Heart right ventricle (tissue), 16 donors: Measurements from ENCODE around the gene PAPSS2. TPM values are rescaled to one million over a fixed set of nuclear protein-coding genes. Genes with fewer than 3 reads are reported as not detected.

Experiments used
- ATAC-seq, 8 donors: fragments of 200-7000 bp; cut with Tn5 transposase; one replicate each; pipeline ENCODE4 v1.9.1; 2020; ENCODE audit warnings: mild to moderate bottlenecking in 8 of 8, moderate library complexity in 8 of 8, moderate number of reproducible peaks in 1 of 8
- DNase-seq, 2 donors: peaks; one replicate each; pipeline ENCODE4 v3.0.0-alpha.2; 2020
- H3K27ac ChIP-seq, 10 donors: fragments of 200-600 bp; sonication (generic) in 2 of 10; one replicate each; pipeline versions ENCODE4 v1.5.0 to v1.8.0; 2020 to 2022; ENCODE audit warnings: mild to moderate bottlenecking in 3 of 10
- H3K27me3 ChIP-seq, 7 donors: fragments of 200-600 bp; one replicate each; pipeline ENCODE4 v1.8.0; 2021 to 2022; ENCODE audit warnings: mild to moderate bottlenecking in 2 of 7
- H3K36me3 ChIP-seq, 9 donors: fragments of 200-600 bp; sonication (generic) in 1 of 9; one replicate each; pipeline versions ENCODE4 v1.5.0 to v1.8.0; 2020 to 2022; ENCODE audit warnings: mild to moderate bottlenecking in 2 of 9
- H3K4me1 ChIP-seq, 9 donors: fragments of 200-600 bp; sonication (generic) in 1 of 9; one replicate each; pipeline versions ENCODE4 v1.5.0 to v1.8.0; 2020 to 2022; ENCODE audit warnings: mild to moderate bottlenecking in 4 of 9
- H3K4me3 ChIP-seq, 10 donors: fragments of 200-600 bp; sonication (generic) in 2 of 10; one replicate each; pipeline versions ENCODE4 v1.5.0 to v1.8.0; 2020 to 2022; ENCODE audit warnings: mild to moderate bottlenecking in 7 of 10, moderate library complexity in 2 of 10
- H3K9me3 ChIP-seq, 11 donors: fragments of 200-600 bp in 10 of 11; sonication (generic) in 2 of 11; one replicate each; pipeline versions ENCODE4 v1.5.0 to v1.8.0; 2013 to 2022; ENCODE audit warnings: mild to moderate bottlenecking in 2 of 11, control low read depth in 1 of 11, moderate library complexity in 1 of 11
- CTCF ChIP-seq, 9 donors: fragments of 200-600 bp; sonication (generic) in 2 of 9; IDR thresholded peaks; one replicate each; pipeline versions ENCODE4 v1.5.0 to v1.8.0; 2021 to 2022; ENCODE audit warnings: antibody characterized with exemption in 9 of 9, mild to moderate bottlenecking in 5 of 9, moderate library complexity in 1 of 9
- WGBS, 2 donors: extraction: QIAGEN DNeasy Blood & Tissue Kit; methylation state at CpG; one replicate each; pipeline ENCODE4 v1.1.7; 2013; ENCODE audit warnings: inconsistent platforms in 1 of 2; 5-methylcytosine and 5-hydroxymethylcytosine counted together
- intact Hi-C, 10 donors: fragments of 100-400 bp; cut with DNase I; formaldehyde crosslinking; loops; one replicate each; pipeline versions ENCODE4 v1.11.1 to v1.14.2; 2022
- polyA plus RNA-seq, 2 donors: library from polyadenylated mRNA; stranded (reverse); fragments of 200-250 nt; gene quantifications; one replicate each; pipeline ENCODE4 v1.2.3, GENCODE V29; 2013
- total RNA-seq, 10 donors: library from RNA; stranded (reverse); fragmentation: NEBNext Ultra II Directional in 3 of 10; extraction: Animal tissue kit (Norgen Biotek cat#: 25700) in 3 of 10; gene quantifications; one replicate each; pipeline versions ENCODE4 v1.2.1 to v1.2.4, GENCODE V29; 2021 to 2023
- donor health status: Arrhythmogenic right ventricular cardiomyopathy.
- donor health status: ischemic (EF 13 %, LVEDD 7.1; RV severe dilation, severe dysfunction).
- donor health status: healthy with polysubstance abuse.
- donor health status: DM: no; HTN: yes; CAD: no.
- donor health status: DM: no; HTN: no; CAD: no.
- donor health status: ischemic (EF 25% LVEDD 6.9; RV normal size, moderate dysfunction).
- donor health status: ischemic (EF 25% LVEDD 5.7; RV mildly dilated, moderate dysfunction).
- donor health status: healthy.
- donor health status: DM: yes; HTN: yes; CAD: no.
- donor health status: Ischemic cardiomyopathy.
- donor health status: ischemic (EF 35%, LVEDD 5.7; RV mildly dilated, moderate dysfunction).
- donor health status: nonischemic (EF 11% LVEDD 7.7; RV severe dilation, severe dysfunction).
- donor health status: DM: yes; HTN: yes; CAD: no.
- donor health status: PGD.
- donor health status: ischemic (EF 29% LVEDD 5.4; RV normal size, mild dysfunction).
- donor health status: nonischemic (EF 23%, LVEDD 6.1; RV moderate dilation, normal function).

The PAPSS2 gene
- total and polyA plus RNA-seq, 12 donors, result 3.3 to 10.9 (median 6.2) TPM

GRCh38 chr10:87660484-87661133 lies 931 bp downstream of the PAPSS2 start:
- Histone ChIP-seq H3K4me1 (peaks cover 0 to 36% (median 18%) of the 10 kb centered on the region in 9 donors), H3K9me3 (peaks cover 0 to 3% (median 0%) of the 10 kb centered on the region in 11 donors), H3K27me3 (peaks cover 0 to 9% (median 0%) of the 10 kb centered on the region in 7 donors), H3K36me3 (no peaks in the 10 kb centered on the region), H3K27ac (peak overlapping the region in 8 of 10 donors; percentile 67 to 89 (median 84)), H3K4me3 (peak overlapping the region; percentile 53 to 87 (median 78))
- no peak for TF ChIP-seq CTCF (IDR thresholded peaks at IDR 0.05)
- intact Hi-C loops, result loop anchor here in 1 of 10 donors (10.0 kb wide), 1 partner anchor 264 kb away; no protein-coding TSS in a partner anchor
- WGBS, 2 donors, result 29 to 32% methylated on average over 12 of the region's 12 CpGs
- peak in 1 of 2 donors; percentile 16 for DNase-seq
- ATAC-seq, result peak in 6 of 8 donors; percentile 43 to 70 (median 62)

GRCh38 chr10:87661861-87662785 lies 2.4 kb downstream of the PAPSS2 start:
- Histone ChIP-seq H3K4me3 (peak overlapping the region in 3 of 10 donors; percentile 72 to 78 (median 74)), H3K27me3 (peaks cover 0 to 9% (median 0%) of the 10 kb centered on the region in 7 donors), H3K27ac (no peak overlapping the region), H3K4me1 (peaks cover 0 to 30% (median 17%) of the 10 kb centered on the region in 9 donors), H3K36me3 (peaks cover 0 to 14% (median 0%) of the 10 kb centered on the region in 9 donors), H3K9me3 (peaks cover 0 to 3% (median 0%) of the 10 kb centered on the region in 11 donors)
- TF ChIP-seq CTCF (IDR thresholded peaks at IDR 0.05), result no peak
- 82 to 86% methylated on average over 6 of the region's 6 CpGs for WGBS, 2 donors
- ATAC-seq (no peak), DNase-seq (no peak)
- intact Hi-C loops, result loop anchor here in 1 of 10 donors (10.0 kb wide), 1 partner anchor 263 kb away; no protein-coding TSS in a partner anchor

GRCh38 chr10:87664276-87664701 lies 4.6 kb downstream of the PAPSS2 start:
- Histone ChIP-seq H3K9me3 (peaks cover 0 to 3% (median 0%) of the 10 kb centered on the region in 11 donors), H3K27ac (no peak overlapping the region), H3K27me3 (peaks cover 0 to 9% (median 0%) of the 10 kb centered on the region in 7 donors), H3K4me1 (peaks cover 0 to 25% (median 13%) of the 10 kb centered on the region in 9 donors), H3K4me3 (no peak overlapping the region), H3K36me3 (peaks cover 0 to 16% (median 0%) of the 10 kb centered on the region in 9 donors)
- DNase-seq (no peak), ATAC-seq (no peak)
- WGBS, 2 donors, result 99% methylated on average over 2 of the region's 2 CpGs
- no peak for TF ChIP-seq CTCF (IDR thresholded peaks at IDR 0.05)
- intact Hi-C loops, result loop anchor here in 1 of 10 donors (10.0 kb wide), 1 partner anchor 261 kb away; no protein-coding TSS in a partner anchor

GRCh38 chr10:87667493-87667892 lies 7.8 kb downstream of the PAPSS2 start:
- peaks cover 0 to 16% (median 0%) of the 10 kb centered on the region in 9 donors for H3K36me3 ChIP-seq
- H3K27ac ChIP-seq, result no peak overlapping the region
- ATAC-seq (no peak), DNase-seq (no peak)
- no peak overlapping the region for H3K4me3 ChIP-seq
- H3K27me3 ChIP-seq, result no peaks in the 10 kb centered on the region
- H3K9me3 ChIP-seq, result peaks cover 0 to 3% (median 0%) of the 10 kb centered on the region in 11 donors
- intact Hi-C loops, result loop anchor here in 1 of 10 donors (10.0 kb wide), 1 partner anchor 257 kb away; no protein-coding TSS in a partner anchor
- peaks cover 0 to 11% (median 0%) of the 10 kb centered on the region in 9 donors for H3K4me1 ChIP-seq
- TF ChIP-seq CTCF (IDR thresholded peaks at IDR 0.05), result no peak
- WGBS, 2 donors, result 79 to 84% methylated on average over 2 of the region's 2 CpGs
